ENCODE measurements around the gene SLC6A17.

DNA sequence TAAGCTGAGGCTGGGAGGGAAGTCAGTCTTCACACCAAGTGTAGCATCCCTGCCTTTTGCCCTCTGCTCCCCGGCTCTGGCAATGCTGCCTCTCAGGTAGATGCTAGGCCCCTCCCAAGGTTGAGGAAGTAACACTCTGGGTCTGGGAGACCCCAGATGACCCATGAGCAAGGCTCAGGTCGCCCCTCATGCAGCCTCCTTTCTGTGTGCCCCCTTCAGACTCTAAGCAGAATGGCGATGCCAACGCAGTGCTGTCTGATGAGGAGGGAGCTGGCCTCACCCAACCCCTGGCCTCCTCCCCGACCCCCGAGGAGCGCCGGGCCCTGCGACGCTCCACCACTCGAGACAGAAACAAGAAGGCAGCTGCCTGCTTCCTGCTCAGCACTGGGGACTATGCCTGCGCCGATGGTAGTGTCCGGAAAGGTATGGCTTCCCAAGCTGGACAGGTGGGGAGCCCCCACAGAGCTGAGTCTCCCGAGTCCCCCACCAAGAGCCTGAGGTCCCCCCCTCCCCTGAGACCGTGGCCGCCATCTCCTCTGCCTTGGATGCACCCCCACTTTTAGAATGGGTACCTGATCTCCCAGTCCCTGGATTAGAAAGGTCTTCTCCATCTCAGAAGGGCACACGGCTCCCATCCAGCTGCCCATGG, 75.6 kb downstream of the SLC6A17 start:
- TF ChIP-seq, protein P1, sequence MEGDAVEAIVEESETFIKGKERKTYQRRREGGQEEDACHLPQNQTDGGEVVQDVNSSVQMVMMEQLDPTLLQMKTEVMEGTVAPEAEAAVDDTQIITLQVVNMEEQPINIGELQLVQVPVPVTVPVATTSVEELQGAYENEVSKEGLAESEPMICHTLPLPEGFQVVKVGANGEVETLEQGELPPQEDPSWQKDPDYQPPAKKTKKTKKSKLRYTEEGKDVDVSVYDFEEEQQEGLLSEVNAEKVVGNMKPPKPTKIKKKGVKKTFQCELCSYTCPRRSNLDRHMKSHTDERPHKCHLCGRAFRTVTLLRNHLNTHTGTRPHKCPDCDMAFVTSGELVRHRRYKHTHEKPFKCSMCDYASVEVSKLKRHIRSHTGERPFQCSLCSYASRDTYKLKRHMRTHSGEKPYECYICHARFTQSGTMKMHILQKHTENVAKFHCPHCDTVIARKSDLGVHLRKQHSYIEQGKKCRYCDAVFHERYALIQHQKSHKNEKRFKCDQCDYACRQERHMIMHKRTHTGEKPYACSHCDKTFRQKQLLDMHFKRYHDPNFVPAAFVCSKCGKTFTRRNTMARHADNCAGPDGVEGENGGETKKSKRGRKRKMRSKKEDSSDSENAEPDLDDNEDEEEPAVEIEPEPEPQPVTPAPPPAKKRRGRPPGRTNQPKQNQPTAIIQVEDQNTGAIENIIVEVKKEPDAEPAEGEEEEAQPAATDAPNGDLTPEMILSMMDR (IDR thresholded peaks at IDR 0.05) = no peak
- TF ChIP-seq ZFX (IDR thresholded peaks at IDR 0.05; ENCODE audit: borderline replicate concordance) = no peak

Data from 22Rv1 (cell line).